IMR-90 (cell line): Measurements from ENCODE around the gene ADAMTSL2. TPM values are rescaled to one million over a fixed set of nuclear protein-coding genes. Genes with fewer than 3 reads are reported as not detected.

Experiments
- ATAC-seq: fragments of 200-7000 bp; cut with Tn5 transposase; 2 replicates; pipeline ENCODE4 v1.9.1; 2020; ENCODE audit warnings: low read depth, mild to moderate bottlenecking, moderate library complexity
- BruUV-seq: library from RNA; stranded (reverse); fragments of 400-500 nt; replicated peaks from 2 replicates; lab custom pipeline; 2021; lab: Mats Ljungman, UMichigan
- CTCF ChIA-PET: fragments of 300-600 bp; formaldehyde crosslinking; extraction: SDS; loops from one replicate; lab custom pipeline; 2021; ENCODE audit warnings: antibody characterized with exemption; lab: Yijun Ruan, JAX
- POLR2A ChIA-PET: fragments of 300-600 bp; sonication (Branson Sonifier 250); formaldehyde crosslinking; loops from one replicate; lab custom pipeline; 2022; ENCODE audit warnings: antibody characterized with exemption; ENCODE audit not compliant: unreplicated experiment; lab: Charles Lee
- DNase-seq: peaks from one replicate; pipeline ENCODE4 v3.0.0; 2013
- H2AFZ ChIP-seq: replicated peaks from 2 replicates; pipeline ENCODE3; 2013; ENCODE audit warnings: low read length, mild to moderate bottlenecking; ENCODE audit not compliant: poor library complexity
- H2AK5ac ChIP-seq: 2 replicates; pipeline ENCODE4 v1.6.1; 2013; ENCODE audit warnings: low read depth, low read length, inconsistent platforms
- H2AK9ac ChIP-seq: replicated peaks from 2 replicates; pipeline ENCODE3; 2013; ENCODE audit warnings: mild to moderate bottlenecking, low read depth, low read length, moderate library complexity; ENCODE audit not compliant: poor library complexity
- H2BK120ac ChIP-seq: 2 replicates; pipeline ENCODE4 v1.6.1; 2013; ENCODE audit warnings: low read depth, low read length, inconsistent platforms
- H2BK15ac ChIP-seq: 3 replicates; pipeline ENCODE4 v1.6.1; 2013; ENCODE audit warnings: low read depth, low read length, inconsistent platforms
- H2BK20ac ChIP-seq: 2 replicates; pipeline ENCODE4 v1.6.1; 2013; ENCODE audit warnings: low read depth, mild to moderate bottlenecking, inconsistent platforms, low read length, moderate library complexity
- H2BK5ac ChIP-seq: 2 replicates; pipeline ENCODE4 v1.6.1; 2013; ENCODE audit warnings: mild to moderate bottlenecking, low read depth, low read length, inconsistent platforms; ENCODE audit not compliant: poor library complexity, severe bottlenecking
- H3K14ac ChIP-seq: replicated peaks from 2 replicates; pipeline ENCODE4 v1.6.1; 2013; ENCODE audit warnings: low read depth, low read length, inconsistent platforms
- H3K18ac ChIP-seq: 2 replicates; pipeline ENCODE4 v1.6.1; 2013; ENCODE audit warnings: low read depth, low read length, control low read depth
- H3K23ac ChIP-seq: 2 replicates; pipeline ENCODE4 v1.6.1; 2013; ENCODE audit warnings: low read depth, low read length, inconsistent platforms
- H3K27ac ChIP-seq: 2 replicates; pipeline ENCODE4 v1.5.1; 2013; ENCODE audit warnings: mild to moderate bottlenecking, control low read depth, low read length; ENCODE audit not compliant: insufficient read depth
- H3K27me3 ChIP-seq: 2 replicates; pipeline ENCODE4 v1.6.1; 2013; ENCODE audit warnings: low read length; ENCODE audit not compliant: control insufficient read depth, insufficient read depth
- H3K36me3 ChIP-seq: 2 replicates; pipeline ENCODE4 v1.6.1; 2013; ENCODE audit warnings: low read length, mixed read lengths; ENCODE audit not compliant: control insufficient read depth, insufficient read depth
- H3K4ac ChIP-seq: 2 replicates; pipeline ENCODE4 v1.6.1; 2013; ENCODE audit warnings: low read depth, low read length, inconsistent platforms
- H3K4me1 ChIP-seq: 2 replicates; pipeline ENCODE4 v1.6.1; 2013; ENCODE audit warnings: low read length, mixed read lengths; ENCODE audit not compliant: control insufficient read depth, insufficient read depth
- H3K4me2 ChIP-seq: 2 replicates; pipeline ENCODE4 v1.6.1; 2013; ENCODE audit warnings: low read depth, mild to moderate bottlenecking, control low read depth, low read length, moderate library complexity
- H3K4me3 ChIP-seq: 2 replicates; pipeline ENCODE4 v1.5.1; 2013; ENCODE audit warnings: low read depth, mild to moderate bottlenecking, control low read depth, low read length, moderate library complexity; ENCODE audit not compliant: insufficient read depth
- H3K56ac ChIP-seq: 2 replicates; pipeline ENCODE4 v1.6.1; 2013; ENCODE audit warnings: low read length, inconsistent platforms; ENCODE audit not compliant: insufficient read depth; ENCODE audit errors: extremely low read depth
- H3K79me1 ChIP-seq, 2 experiments: 2 replicates each; pipeline ENCODE4 v1.6.1; 2013; ENCODE audit warnings: low read length in 2 of 2, inconsistent platforms in 1 of 2, low read depth in 1 of 2
- H3K9ac ChIP-seq: 2 replicates; pipeline ENCODE4 v1.6.1; 2013; ENCODE audit warnings: low read depth, low read length, control low read depth
- H3K9me1 ChIP-seq: 2 replicates; pipeline ENCODE4 v1.6.1; 2013; ENCODE audit warnings: low read length, inconsistent platforms; ENCODE audit not compliant: insufficient read depth
- H3K9me3 ChIP-seq: 2 replicates; pipeline ENCODE4 v1.6.1; 2013; ENCODE audit warnings: low read length; ENCODE audit not compliant: control insufficient read depth, insufficient read depth
- H4K20me1 ChIP-seq: 2 replicates; pipeline ENCODE4 v1.6.1; 2013; ENCODE audit warnings: low read length, inconsistent platforms; ENCODE audit not compliant: insufficient read depth
- H4K5ac ChIP-seq: 2 replicates; pipeline ENCODE4 v1.6.1; 2013; ENCODE audit warnings: mild to moderate bottlenecking, low read depth, low read length, control low read depth
- H4K8ac ChIP-seq, 2 experiments: 2 replicates each; pipeline ENCODE4 v1.6.1; 2013; ENCODE audit warnings: low read depth in 2 of 2, low read length in 2 of 2, control low read depth in 1 of 2, inconsistent platforms in 1 of 2
- H4K91ac ChIP-seq: 2 replicates; pipeline ENCODE4 v1.6.1; 2013; ENCODE audit warnings: low read depth, low read length, inconsistent platforms; ENCODE audit not compliant: insufficient read depth
- BHLHE40 ChIP-seq: fragments of 150-350 bp; IDR thresholded peaks from 2 replicates; pipeline ENCODE4 v1.6.1; 2016; ENCODE audit warnings: mild to moderate bottlenecking, low read depth, low read length
- CEBPB ChIP-seq: IDR thresholded peaks from 2 replicates; pipeline ENCODE4 v1.6.1; 2012; ENCODE audit warnings: low read depth, low read length, improper control_type of control experiment
- CHD1 ChIP-seq: IDR thresholded peaks from 2 replicates; pipeline ENCODE4 v1.6.1; 2012; ENCODE audit warnings: low read depth, low read length, improper control_type of control experiment
- FOS ChIP-seq: fragments of 150-350 bp; IDR thresholded peaks from 2 replicates; pipeline ENCODE4 v1.6.1; 2016; ENCODE audit warnings: low read depth, low read length
- MAFK ChIP-seq: IDR thresholded peaks from 2 replicates; pipeline ENCODE4 v1.6.1; 2012; ENCODE audit warnings: low read depth, low read length, improper control_type of control experiment
- MAZ ChIP-seq: IDR thresholded peaks from 2 replicates; pipeline ENCODE4 v1.6.1; 2012; ENCODE audit warnings: low read depth, mild to moderate bottlenecking, low read length, improper control_type of control experiment, moderate library complexity, borderline replicate concordance
- MXI1 ChIP-seq: IDR thresholded peaks from 2 replicates; pipeline ENCODE4 v1.6.1; 2012; ENCODE audit warnings: low read depth, mild to moderate bottlenecking, low read length, moderate library complexity, borderline replicate concordance
- NFE2L2 ChIP-seq: fragments of 150-350 bp; IDR thresholded peaks from 2 replicates; pipeline ENCODE4 v1.6.1; 2016; ENCODE audit warnings: low read depth, mild to moderate bottlenecking, low read length
- RAD21 ChIP-seq: IDR thresholded peaks from 2 replicates; pipeline ENCODE4 v1.6.1; 2012; ENCODE audit warnings: low read length, improper control_type of control experiment
- RCOR1 ChIP-seq: IDR thresholded peaks from 2 replicates; pipeline ENCODE4 v1.6.1; 2012; ENCODE audit warnings: mild to moderate bottlenecking, low read length, improper control_type of control experiment; ENCODE audit not compliant: insufficient replicate concordance
- RFX5 ChIP-seq: IDR thresholded peaks from 2 replicates; pipeline ENCODE4 v1.8.0; 2012; ENCODE audit warnings: low read depth, mild to moderate bottlenecking, low read length, moderate library complexity
- SMC3 ChIP-seq: fragments of 150-350 bp; IDR thresholded peaks from 2 replicates; pipeline ENCODE4 v1.6.1; 2016; ENCODE audit warnings: low read depth, mild to moderate bottlenecking, antibody characterized with exemption, low read length, moderate library complexity
- WGBS, 2 experiments: methylation state at CpG; one replicate each; pipeline versions ENCODE4 v1.1.5 to v1.1.7; 2013; ENCODE audit warnings: missing lambda C conversion rate in 2 of 2; ENCODE audit not compliant: insufficient read length in 1 of 2; ENCODE audit errors: extremely low coverage in 2 of 2; 5-methylcytosine and 5-hydroxymethylcytosine counted together
- dilution Hi-C: fragments of 300-500 bp; cut with HindIII; formaldehyde crosslinking; loops from one replicate; pipeline ENCODE4 v1.14.3; 2018; ENCODE audit warnings: low sequenced_read_pairs; ENCODE audit not compliant: unreplicated experiment
- in situ Hi-C: fragments of 300-500 bp; cut with MboI; formaldehyde crosslinking; loops from 3 replicates; pipeline ENCODE4 v1.14.3; 2019; ENCODE audit warnings: low sequenced_read_pairs, inconsistent platforms, mixed read lengths
- intact Hi-C: fragments of 100-400 bp; cut with micrococcal nuclease; formaldehyde crosslinking; loops from 2 replicates; pipeline ENCODE4 v1.10.0; 2022
- polyA plus RNA-seq, 3 experiments: library from polyadenylated mRNA; depleted of rRNA; stranded (reverse); fragments of >200 nt; gene quantifications; 2 replicates each; pipeline ENCODE4 v1.2.3, GENCODE V29; 2012; ENCODE audit warnings: low replicate concordance in 1 of 3
- total RNA-seq: library from RNA; depleted of rRNA; stranded (reverse); fragments of >200 nt; gene quantifications from 2 replicates; pipeline ENCODE4 v1.2.3, GENCODE V29; 2012
- TF ChIP-seq, protein P1 (sequence below): fragments of 150-350 bp; IDR thresholded peaks from 2 replicates; pipeline ENCODE4 v1.6.1; 2017; ENCODE audit warnings: mild to moderate bottlenecking, antibody characterized with exemption, low read length, low read depth
- TF ChIP-seq, protein P2 (sequence below): fragments of 150-350 bp; IDR thresholded peaks from 2 replicates; pipeline ENCODE4 v1.6.1; 2016; ENCODE audit warnings: low read depth, mild to moderate bottlenecking, low read length, moderate library complexity, borderline replicate concordance
- TF ChIP-seq, protein P3 (sequence below): conservative IDR thresholded peaks from 2 replicates; pipeline ENCODE4 v1.5.1; 2012; ENCODE audit warnings: mild to moderate bottlenecking, low read depth, low read length, improper control_type of control experiment

Gene ADAMTSL2
- total and polyA plus RNA-seq, 2 of the 4 experiments (the other 2 are of a cell fraction) = not detected

DNA sequence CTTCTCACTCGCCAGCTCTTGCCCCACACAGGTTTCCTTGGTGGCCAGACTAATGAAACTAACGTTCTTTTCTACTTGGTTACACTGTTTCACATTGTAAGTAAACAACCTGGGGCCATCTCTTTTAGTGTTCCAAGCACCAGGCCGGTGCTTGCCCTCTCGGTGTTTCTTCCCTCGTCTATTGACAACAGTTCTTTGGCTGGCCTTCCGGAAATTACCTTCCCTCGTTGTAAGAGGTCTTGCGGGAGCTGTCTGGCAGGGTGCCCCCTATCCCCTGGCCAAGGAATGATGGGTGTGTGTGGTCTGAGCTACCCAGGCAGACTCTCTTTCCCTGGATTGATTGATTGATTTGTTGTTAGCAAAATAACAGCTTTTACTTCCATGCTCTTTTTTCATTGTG is 8.8 kb upstream of the ADAMTSL2 start:
- POLR2A ChIA-PET = no interaction called here
- Histone ChIP-seq H3K4me3 (no peak overlapping the region), H3K18ac (no peak overlapping the region), H3K4me2 (no peak overlapping the region), H2BK5ac (no peak overlapping the region), H2BK15ac (no peak overlapping the region), H2AFZ (no peak overlapping the region), H3K9me3 (no peaks in the 10 kb centered on the region), H3K4me1 (peaks cover 2% of the 10 kb centered on the region; the same call in 1 of the 2 replicates), H3K14ac (no peak overlapping the region), H3K79me1 (no peaks in the 10 kb centered on the region), H4K8ac (no peak overlapping the region), H4K20me1 (no peaks in the 10 kb centered on the region), H3K36me3 (no peaks in the 10 kb centered on the region), H2AK9ac (no peak overlapping the region), H3K56ac (no peak overlapping the region), H2BK120ac (no peak overlapping the region), H4K5ac (no peak overlapping the region), H2AK5ac (no peak overlapping the region), H3K9ac (no peak overlapping the region), H3K9me1 (no peaks in the 10 kb centered on the region), H3K23ac (no peak overlapping the region), H3K27ac (no peak overlapping the region), H3K4ac (no peak overlapping the region), H4K91ac (no peak overlapping the region), H3K27me3 (peaks cover 85% of the 10 kb centered on the region), H2BK20ac (no peak overlapping the region)
- BruUV-seq = no TSS peak
- no peak for ATAC-seq
- CTCF ChIA-PET = interaction anchor here (0.6 kb wide), 1 partner anchor 94 kb away, joined by 3 read pairs; no protein-coding TSS in a partner anchor
- dilution Hi-C loops (no loop called here), in situ Hi-C loops (no loop called here), intact Hi-C loops (no loop called here)
- no peak for DNase-seq
- 63% methylated on average over 2 of the region's 8 CpGs; no CpG with 5 or more reads in 1 of the 2 experiments for WGBS, 2 experiments
- TF ChIP-seq MAZ (no peak), MXI1 (no peak), SMC3 (no peak), RAD21 (no peak), MAFK (no peak), FOS (no peak), NFE2L2 (no peak), CHD1 (no peak), RCOR1 (no peak), BHLHE40 (no peak), CEBPB (no peak), RFX5 (no peak)
- TF ChIP-seq, protein P1, sequence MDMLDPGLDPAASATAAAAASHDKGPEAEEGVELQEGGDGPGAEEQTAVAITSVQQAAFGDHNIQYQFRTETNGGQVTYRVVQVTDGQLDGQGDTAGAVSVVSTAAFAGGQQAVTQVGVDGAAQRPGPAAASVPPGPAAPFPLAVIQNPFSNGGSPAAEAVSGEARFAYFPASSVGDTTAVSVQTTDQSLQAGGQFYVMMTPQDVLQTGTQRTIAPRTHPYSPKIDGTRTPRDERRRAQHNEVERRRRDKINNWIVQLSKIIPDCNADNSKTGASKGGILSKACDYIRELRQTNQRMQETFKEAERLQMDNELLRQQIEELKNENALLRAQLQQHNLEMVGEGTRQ = no peak
- TF ChIP-seq, protein P2, sequence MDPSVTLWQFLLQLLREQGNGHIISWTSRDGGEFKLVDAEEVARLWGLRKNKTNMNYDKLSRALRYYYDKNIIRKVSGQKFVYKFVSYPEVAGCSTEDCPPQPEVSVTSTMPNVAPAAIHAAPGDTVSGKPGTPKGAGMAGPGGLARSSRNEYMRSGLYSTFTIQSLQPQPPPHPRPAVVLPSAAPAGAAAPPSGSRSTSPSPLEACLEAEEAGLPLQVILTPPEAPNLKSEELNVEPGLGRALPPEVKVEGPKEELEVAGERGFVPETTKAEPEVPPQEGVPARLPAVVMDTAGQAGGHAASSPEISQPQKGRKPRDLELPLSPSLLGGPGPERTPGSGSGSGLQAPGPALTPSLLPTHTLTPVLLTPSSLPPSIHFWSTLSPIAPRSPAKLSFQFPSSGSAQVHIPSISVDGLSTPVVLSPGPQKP = no peak
- TF ChIP-seq, protein P3, sequence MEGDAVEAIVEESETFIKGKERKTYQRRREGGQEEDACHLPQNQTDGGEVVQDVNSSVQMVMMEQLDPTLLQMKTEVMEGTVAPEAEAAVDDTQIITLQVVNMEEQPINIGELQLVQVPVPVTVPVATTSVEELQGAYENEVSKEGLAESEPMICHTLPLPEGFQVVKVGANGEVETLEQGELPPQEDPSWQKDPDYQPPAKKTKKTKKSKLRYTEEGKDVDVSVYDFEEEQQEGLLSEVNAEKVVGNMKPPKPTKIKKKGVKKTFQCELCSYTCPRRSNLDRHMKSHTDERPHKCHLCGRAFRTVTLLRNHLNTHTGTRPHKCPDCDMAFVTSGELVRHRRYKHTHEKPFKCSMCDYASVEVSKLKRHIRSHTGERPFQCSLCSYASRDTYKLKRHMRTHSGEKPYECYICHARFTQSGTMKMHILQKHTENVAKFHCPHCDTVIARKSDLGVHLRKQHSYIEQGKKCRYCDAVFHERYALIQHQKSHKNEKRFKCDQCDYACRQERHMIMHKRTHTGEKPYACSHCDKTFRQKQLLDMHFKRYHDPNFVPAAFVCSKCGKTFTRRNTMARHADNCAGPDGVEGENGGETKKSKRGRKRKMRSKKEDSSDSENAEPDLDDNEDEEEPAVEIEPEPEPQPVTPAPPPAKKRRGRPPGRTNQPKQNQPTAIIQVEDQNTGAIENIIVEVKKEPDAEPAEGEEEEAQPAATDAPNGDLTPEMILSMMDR = no peak
